D721Med (cell line): ENCODE data around the gene FADS2.
A peak's percentile ranks its signal among the peaks of the same experiment; 100 is the strongest.

ENCODE experiments used
- DNase-seq: peaks from one replicate; pipeline ENCODE4 v3.0.0; 2011; ENCODE audit warnings: low spot score; ENCODE audit not compliant: insufficient read length
- FAIRE-seq: peaks from 2 replicates; lab custom pipeline; 2011; peaks lifted over from hg19 to GRCh38; lab: Jason Lieb, UNC
- TF ChIP-seq, protein P1 (sequence below): IDR thresholded peaks from 2 replicates; pipeline ENCODE4 v1.5.1; 2012; ENCODE audit warnings: mild to moderate bottlenecking, control low read depth; ENCODE audit not compliant: insufficient read depth; ENCODE audit errors: missing control alignments

The FADS2 gene

DNA sequence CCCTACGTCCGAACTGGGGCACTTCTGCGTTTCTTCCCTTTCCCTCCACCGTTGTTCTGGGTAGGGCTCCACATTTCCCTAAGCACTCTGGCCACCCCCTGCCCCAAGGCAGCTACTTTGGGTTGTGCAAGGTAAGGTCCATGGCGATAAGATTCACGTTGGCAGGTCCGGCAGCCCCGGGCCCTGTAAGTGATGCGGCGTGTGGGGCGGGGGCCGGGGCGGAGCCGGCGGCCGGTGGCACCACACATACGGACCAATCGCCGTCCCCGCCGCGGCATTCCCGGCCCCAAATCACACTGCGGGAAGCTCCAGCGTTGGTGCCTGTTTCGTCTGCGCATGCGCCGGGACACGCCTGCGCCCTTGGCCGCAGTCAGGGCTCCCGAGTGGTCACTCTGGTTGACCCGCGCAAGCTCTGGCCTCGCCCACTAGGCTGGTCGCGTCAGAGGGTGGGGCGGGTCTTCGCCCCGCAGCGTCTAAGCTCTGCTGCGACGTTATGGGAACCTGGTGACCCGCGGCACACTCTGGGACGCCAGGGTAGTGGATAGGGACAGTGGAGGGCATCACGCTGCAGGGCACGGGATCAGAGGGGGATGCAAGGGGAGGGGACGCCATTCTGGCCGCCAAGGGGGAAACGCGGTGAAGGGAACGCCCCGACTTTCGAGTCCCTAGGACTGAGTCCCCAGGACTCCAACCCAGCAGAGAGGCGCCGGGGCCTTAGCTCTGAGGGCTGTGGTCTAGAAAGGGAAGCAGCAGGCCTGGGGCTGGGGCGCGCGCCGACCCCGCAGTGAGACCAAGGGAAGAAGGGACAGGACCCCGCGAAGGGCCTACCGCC is 12.9 kb upstream of the FADS2 start:
- TF ChIP-seq, protein P1, sequence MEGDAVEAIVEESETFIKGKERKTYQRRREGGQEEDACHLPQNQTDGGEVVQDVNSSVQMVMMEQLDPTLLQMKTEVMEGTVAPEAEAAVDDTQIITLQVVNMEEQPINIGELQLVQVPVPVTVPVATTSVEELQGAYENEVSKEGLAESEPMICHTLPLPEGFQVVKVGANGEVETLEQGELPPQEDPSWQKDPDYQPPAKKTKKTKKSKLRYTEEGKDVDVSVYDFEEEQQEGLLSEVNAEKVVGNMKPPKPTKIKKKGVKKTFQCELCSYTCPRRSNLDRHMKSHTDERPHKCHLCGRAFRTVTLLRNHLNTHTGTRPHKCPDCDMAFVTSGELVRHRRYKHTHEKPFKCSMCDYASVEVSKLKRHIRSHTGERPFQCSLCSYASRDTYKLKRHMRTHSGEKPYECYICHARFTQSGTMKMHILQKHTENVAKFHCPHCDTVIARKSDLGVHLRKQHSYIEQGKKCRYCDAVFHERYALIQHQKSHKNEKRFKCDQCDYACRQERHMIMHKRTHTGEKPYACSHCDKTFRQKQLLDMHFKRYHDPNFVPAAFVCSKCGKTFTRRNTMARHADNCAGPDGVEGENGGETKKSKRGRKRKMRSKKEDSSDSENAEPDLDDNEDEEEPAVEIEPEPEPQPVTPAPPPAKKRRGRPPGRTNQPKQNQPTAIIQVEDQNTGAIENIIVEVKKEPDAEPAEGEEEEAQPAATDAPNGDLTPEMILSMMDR = no peak
- DNase-seq (peak; percentile 74), FAIRE-seq (no peak)

- FAIRE-seq (no peak), DNase-seq (no peak)
- TF ChIP-seq, protein P1 = no peak
Observed at GRCh38 chr11:61815790-61816735, 12.0 kb upstream of the FADS2 start.

DNA sequence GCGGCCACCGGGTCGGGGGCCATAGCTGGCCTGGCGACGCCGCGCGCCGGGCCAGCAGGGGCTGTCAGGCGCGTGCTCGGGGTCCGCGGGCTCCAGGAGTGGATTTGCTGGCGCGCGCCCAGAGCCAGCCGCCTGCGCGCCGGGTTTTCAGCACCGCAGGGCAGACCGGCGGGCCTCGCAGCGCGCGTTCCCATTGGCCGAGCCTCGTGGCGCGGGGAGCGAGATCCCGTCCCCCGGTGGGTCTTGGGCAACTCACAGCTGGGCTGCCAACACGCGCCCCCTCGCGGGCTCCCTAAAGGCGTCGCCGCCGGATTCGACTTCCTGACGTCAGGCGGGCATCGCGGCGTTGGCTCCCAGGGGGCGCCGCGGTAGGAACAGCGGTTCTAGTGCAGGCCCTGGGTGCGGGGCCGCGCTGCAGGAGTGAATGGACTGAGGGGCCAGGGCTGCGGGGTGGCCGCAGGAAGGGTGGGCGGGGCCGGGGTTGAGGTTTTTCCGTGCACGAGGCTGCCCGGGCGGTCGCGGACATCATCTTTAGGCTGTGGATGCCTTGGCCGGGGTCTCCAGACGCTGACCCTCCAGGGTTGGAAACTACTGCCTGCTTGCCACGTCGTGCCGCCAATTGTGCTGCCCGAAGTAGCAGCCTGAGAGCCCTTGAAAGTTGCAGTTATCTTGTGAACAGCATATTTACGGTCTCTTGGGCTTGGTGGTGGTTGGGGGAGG is 11.2 kb upstream of the FADS2 start, which contains the start of gene FADS1:
TSS of gene FADS1 (minus strand) at position 268 of the 720 bp plus-strand sequence. CDS start at position 194, 74 bp downstream.
- TF ChIP-seq, protein P1 = peak; percentile 60
- DNase-seq (peak; percentile 90), FAIRE-seq (no peak)

DNA sequence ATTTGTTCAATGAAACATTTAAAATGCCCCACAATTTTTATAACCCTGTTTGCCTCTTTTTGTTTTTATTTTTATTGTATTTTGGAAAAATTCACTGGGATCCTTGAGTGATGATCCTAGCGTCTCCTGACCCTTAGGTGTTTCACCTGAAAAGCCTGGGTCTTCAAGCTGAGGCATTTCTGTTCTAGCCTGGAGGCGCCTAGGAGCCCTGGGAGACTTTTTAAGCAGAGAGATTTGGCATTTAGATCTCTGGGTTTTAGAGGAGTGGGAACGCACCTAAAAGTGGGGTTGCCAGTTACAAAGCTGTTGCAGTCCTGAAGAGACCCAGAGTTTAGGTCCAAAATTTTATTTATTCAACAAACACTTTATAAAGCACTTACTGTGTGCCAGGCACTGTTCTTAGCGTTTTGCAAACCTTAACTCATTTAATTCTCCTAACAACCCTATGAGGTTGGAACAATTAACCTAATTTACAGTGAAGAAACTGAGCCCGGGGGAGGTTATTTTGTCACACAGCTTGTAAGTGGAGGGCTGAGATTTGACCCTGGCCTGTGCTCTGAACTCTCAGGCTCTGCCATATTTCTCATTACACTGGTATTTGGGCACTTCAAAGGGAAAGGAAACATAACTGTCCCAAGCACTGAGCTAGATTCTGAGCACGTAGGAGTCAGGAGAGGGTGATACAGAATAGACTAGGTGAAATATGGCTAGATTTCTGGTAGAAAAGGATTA is 10.5 kb upstream of the FADS2 start:
- no peak for FAIRE-seq
- no peak for DNase-seq

GRCh38 chr11:61820174-61820573 is 7.9 kb upstream of the FADS2 start:
- no peak for FAIRE-seq
- no peak for DNase-seq
- TF ChIP-seq, protein P1 = no peak

More for the DNA sequence above, 10.5 kb upstream of the FADS2 start:
- TF ChIP-seq, protein P1 = no peak

GRCh38 chr11:61826930-61827570 is 1.1 kb upstream of the FADS2 start:
- DNase-seq (no peak), FAIRE-seq (no peak)
- TF ChIP-seq, protein P1 = no peak
